Spinal cord (tissue), 10 donors: ENCODE measurements around the gene CRIP2. TPM values are rescaled to one million over a fixed set of nuclear protein-coding genes. Genes with fewer than 3 reads are reported as not detected.

Source experiments
- DNase-seq, 6 donors: peaks; one replicate each; pipeline versions ENCODE4 v3.0.0 to v3.0.0-alpha.2; 2013 to 2015; ENCODE audit warnings: low spot score in 6 of 6, low read depth in 4 of 6
- H3K27ac ChIP-seq: one replicate; pipeline ENCODE4 v1.5.1; 2013; ENCODE audit warnings: low read depth, low read length, control low read depth
- H3K27me3 ChIP-seq: one replicate; pipeline ENCODE4 v1.6.1; 2013; ENCODE audit warnings: low read length; ENCODE audit not compliant: control insufficient read depth, insufficient read depth
- H3K36me3 ChIP-seq: one replicate; pipeline ENCODE4 v1.6.1; 2013; ENCODE audit warnings: low read length; ENCODE audit not compliant: control insufficient read depth, insufficient read depth
- H3K4me1 ChIP-seq: one replicate; pipeline ENCODE4 v1.6.1; 2013; ENCODE audit warnings: low read length; ENCODE audit not compliant: control insufficient read depth, insufficient read depth
- H3K4me3 ChIP-seq: one replicate; pipeline ENCODE4 v1.5.1; 2013; ENCODE audit warnings: low read depth, low read length, control low read depth
- H3K9me3 ChIP-seq: one replicate; pipeline ENCODE4 v1.6.1; 2013; ENCODE audit warnings: low read length; ENCODE audit not compliant: control insufficient read depth, insufficient read depth
- WGBS: methylation state at CpG from one replicate; pipeline ENCODE4 v1.1.5; 2013; ENCODE audit warnings: missing lambda C conversion rate; ENCODE audit not compliant: insufficient coverage; 5-methylcytosine and 5-hydroxymethylcytosine counted together
- polyA plus RNA-seq, 2 donors: library from polyadenylated mRNA; unstranded; fragments of 120-200 nt; gene quantifications; one replicate each; pipeline ENCODE4 v1.2.1, GENCODE V29; 2013; ENCODE audit not compliant: insufficient read length in 2 of 2
- total RNA-seq, 2 donors: library from RNA; depleted of rRNA in 1 of 2; stranded (reverse); fragments of 120-200 nt in 1 of 2; fragments of >200 nt in 1 of 2; gene quantifications; one replicate each; pipeline versions ENCODE4 v1.2.3 to v1.2.4, GENCODE V29; 2013 to 2014
- donor health status: healthy.

The CRIP2 gene
- total and polyA plus RNA-seq, 4 donors: 59.0 to 334 (median 209) TPM

DNA sequence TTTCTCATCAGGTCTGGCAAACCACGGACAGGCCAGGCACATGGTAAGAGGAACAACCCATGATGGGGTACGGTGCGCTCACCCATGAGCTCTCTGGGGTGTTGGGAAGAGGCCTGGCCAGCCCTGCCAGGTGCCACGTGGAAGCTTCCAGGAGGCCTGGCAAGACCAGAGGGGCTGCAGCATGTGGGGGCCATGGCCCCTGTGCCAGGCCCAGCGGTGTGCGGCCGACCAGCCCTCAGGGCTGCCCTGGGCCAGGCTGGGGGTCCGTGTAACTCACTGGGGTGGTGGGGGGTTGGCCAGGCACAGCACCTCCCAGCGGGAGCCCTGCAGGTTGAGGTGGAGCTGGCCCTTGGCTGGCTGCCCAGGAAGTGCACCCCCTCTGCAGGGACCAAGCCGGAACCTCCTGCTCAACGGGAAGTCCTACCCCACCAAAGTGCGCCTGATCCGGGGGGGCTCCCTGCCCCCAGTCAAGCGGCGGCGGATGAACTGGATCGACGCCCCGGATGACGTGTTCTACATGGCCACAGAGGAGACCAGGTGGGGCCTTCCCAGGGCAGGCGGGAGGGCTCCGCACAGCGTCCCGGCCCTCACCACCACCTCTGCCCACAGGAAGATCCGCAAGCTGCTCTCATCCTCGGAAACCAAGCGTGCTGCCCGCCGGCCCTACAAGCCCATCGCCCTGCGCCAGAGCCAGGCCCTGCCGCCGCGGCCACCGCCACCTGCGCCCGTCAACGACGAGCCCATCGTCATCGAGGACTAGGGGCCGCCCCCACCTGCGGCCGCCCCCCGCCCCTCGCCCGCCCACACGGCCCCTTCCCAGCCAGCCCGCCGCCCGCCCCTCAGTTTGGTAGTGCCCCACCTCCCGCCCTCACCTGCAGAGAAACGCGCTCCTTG lies 4.9 kb upstream of the CRIP2 start:
- 83% methylated on average over 24 of the region's 54 CpGs for WGBS
- Histone ChIP-seq H3K9me3 (no peaks in the 10 kb centered on the region), H3K4me3 (no peak overlapping the region), H3K27ac (no peak overlapping the region), H3K4me1 (peaks cover 68% of the 10 kb centered on the region), H3K36me3 (peaks cover 79% of the 10 kb centered on the region), H3K27me3 (no peaks in the 10 kb centered on the region)
- no peak for DNase-seq

GRCh38 chr14:105470350-105471296 lies 4.0 kb upstream of the CRIP2 start:
- DNase-seq: peak in 1 of 6 donors; percentile 27
- H3K4me1 ChIP-seq: peaks cover 70% of the 10 kb centered on the region
- H3K27me3 ChIP-seq: no peaks in the 10 kb centered on the region
- no peak overlapping the region for H3K27ac ChIP-seq
- peaks cover 73% of the 10 kb centered on the region for H3K36me3 ChIP-seq
- H3K9me3 ChIP-seq: no peaks in the 10 kb centered on the region
- 45% methylated on average over 22 of the region's 34 CpGs for WGBS
- no peak overlapping the region for H3K4me3 ChIP-seq

DNA sequence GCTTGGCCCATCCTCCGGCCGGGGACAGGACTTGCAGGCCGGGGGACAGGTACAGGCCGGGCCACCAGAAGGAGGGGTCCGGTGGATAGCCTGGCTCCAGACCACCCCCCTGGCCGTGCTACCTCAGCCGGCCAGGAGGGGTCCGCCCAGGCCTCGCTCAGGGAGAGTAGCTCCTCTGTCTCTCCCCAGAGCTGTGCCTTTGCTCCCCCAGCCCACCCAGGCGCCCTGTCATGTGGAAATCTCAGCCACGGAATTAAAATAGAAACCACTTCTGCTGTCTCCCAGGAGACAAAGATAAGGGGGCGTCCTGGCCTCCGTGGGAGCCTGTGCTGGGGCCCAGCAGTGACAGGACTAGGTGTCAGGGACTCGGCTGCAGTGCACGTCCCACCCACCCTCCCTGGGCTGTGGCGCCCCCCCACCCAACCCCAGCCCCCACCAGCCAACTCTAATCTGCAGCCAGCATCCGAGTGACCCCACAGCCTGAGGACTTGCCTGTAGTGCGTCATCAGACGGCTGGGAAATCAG lies 3.3 kb upstream of the CRIP2 start:
- no peak overlapping the region for H3K27ac ChIP-seq
- peaks cover 72% of the 10 kb centered on the region for H3K36me3 ChIP-seq
- peaks cover 75% of the 10 kb centered on the region for H3K4me1 ChIP-seq
- 48% methylated on average over 13 of the region's 19 CpGs for WGBS
- DNase-seq: peak in 1 of 6 donors; percentile 32
- H3K27me3 ChIP-seq: no peaks in the 10 kb centered on the region
- no peak overlapping the region for H3K4me3 ChIP-seq
- no peaks in the 10 kb centered on the region for H3K9me3 ChIP-seq

- no peak for DNase-seq
- 96% methylated on average over 7 of the region's 8 CpGs for WGBS
- Histone ChIP-seq H3K4me3 (no peak overlapping the region), H3K4me1 (peaks cover 81% of the 10 kb centered on the region), H3K9me3 (no peaks in the 10 kb centered on the region), H3K27ac (no peak overlapping the region), H3K36me3 (peaks cover 72% of the 10 kb centered on the region), H3K27me3 (no peaks in the 10 kb centered on the region)
Observed at GRCh38 chr14:105471823-105472485, 2.7 kb upstream of the CRIP2 start.

DNA sequence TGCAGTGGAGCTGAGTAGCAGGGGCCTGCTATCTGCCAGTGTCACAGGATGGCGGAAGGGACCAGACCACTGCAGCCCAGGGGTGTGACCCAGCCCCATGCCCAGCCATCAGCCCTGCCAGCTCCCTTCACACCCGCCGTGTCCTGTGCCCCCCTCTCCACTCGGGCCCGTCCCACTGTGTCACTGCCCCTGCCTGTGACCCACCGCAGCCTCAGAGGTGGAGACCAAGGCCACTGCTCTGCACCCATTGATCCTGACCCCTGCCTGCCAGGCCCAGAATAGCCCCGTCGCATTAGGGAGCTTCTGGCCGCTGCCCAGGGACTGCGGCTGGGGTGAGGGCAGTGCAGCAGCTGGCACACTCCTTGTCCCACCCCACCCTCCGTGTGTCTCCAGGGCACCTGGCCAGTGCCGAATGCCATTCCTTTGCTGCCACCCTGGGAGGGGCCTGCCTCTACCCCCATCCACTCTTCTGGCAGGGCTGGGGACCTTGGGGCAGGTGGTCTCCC lies 2.1 kb upstream of the CRIP2 start:
- Histone ChIP-seq H3K4me1 (peaks cover 84% of the 10 kb centered on the region), H3K36me3 (peaks cover 70% of the 10 kb centered on the region), H3K27ac (no peak overlapping the region), H3K9me3 (no peaks in the 10 kb centered on the region), H3K27me3 (no peaks in the 10 kb centered on the region), H3K4me3 (no peak overlapping the region)
- 45% methylated on average over 12 of the region's 12 CpGs for WGBS
- DNase-seq: no peak

DNA sequence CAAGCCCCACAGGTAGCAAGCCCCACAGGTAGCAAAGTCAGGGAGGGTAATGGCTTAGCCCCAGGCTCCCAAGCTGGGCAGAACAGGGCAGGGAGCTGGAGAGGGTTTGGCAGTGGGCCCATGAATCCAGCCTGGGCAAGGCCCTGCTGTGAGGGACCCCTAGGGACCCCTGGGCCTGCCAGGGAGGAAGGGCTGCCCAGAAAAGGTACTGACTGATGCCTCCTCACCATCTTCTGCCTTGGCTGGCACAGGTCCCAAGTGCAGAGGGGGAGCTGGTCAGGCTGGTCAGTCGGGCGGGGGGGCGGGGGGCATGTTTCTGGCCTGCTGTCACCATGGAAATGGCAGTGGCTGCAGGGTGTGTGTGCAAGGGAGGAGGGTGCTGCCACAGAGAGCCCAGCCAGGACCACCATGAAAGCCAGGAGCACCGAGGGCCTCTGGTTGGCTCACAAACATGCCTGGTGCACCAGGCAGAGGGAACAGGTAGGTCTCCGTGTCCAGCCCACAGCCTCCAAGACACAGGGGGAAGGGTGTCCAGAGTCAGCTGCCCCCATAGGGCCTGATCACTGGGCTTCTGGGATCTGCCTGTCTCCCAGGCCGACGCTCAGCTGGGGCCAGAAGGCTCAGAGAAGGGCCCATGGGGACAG lies 1.5 kb upstream of the CRIP2 start:
- peak overlapping the region; percentile 80 for H3K27ac ChIP-seq
- no peaks in the 10 kb centered on the region for H3K27me3 ChIP-seq
- H3K36me3 ChIP-seq: peaks cover 69% of the 10 kb centered on the region
- WGBS: 16% methylated on average over 5 of the region's 7 CpGs
- H3K4me3 ChIP-seq: peak overlapping the region; percentile 42
- H3K9me3 ChIP-seq: no peaks in the 10 kb centered on the region
- H3K4me1 ChIP-seq: peaks cover 84% of the 10 kb centered on the region
- peak in 2 of 6 donors; percentile 41 to 65 for DNase-seq

DNA sequence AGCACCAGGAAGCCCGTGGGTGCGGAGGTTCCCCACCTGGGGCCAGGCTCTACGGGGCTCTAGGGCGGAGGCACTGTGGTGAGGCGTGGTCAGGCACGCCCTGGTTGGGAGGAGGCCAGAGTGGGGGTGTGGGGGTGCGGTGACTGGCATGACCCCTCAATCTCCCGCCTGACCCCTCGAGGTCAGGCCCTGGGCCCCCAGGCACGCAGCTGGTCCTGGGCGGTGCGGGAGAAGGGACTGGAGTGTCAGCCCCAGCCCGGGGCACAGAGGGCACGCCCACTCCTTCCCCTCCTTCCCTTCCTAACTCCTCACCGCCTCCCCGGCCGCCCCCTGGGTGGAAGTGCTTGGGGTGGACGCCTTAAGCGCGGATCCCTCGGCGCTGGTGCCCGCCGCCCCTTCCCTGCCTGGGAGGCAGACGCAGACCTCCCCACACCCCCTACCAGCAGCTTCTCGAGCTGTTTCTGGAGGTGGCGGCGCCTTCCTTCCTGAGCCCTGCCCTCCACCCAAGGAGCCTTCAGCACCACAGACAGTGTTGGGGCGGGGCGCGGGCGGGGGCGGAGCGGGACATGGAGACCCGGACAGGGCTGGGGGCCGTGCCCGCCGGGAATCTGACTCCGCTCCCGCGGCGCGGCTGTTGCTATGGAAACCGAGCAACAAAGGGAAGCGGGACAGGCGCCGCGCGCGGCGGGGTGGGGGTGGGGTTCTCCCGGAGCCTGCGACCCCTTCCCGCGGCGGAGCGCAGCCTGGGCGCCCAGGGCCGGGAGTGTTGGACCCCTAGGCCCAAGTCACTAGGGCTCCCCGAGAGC lies 741 bp upstream of the CRIP2 start:
- H3K36me3 ChIP-seq: peaks cover 66% of the 10 kb centered on the region
- H3K27ac ChIP-seq: peak overlapping the region; percentile 80
- peak in 5 of 6 donors; percentile 75 to 97 (median 84) for DNase-seq
- no peaks in the 10 kb centered on the region for H3K9me3 ChIP-seq
- no peaks in the 10 kb centered on the region for H3K27me3 ChIP-seq
- peak overlapping the region; percentile 42 for H3K4me3 ChIP-seq
- peaks cover 76% of the 10 kb centered on the region for H3K4me1 ChIP-seq
- WGBS: 3% methylated on average over 47 of the region's 60 CpGs
